HG02938 (cell line): ENCODE results near the gene ALS2CL.
"Not testable (repeated sequence)": the region's sequence is repeated elsewhere in the genome, so short reads cannot be mapped to it uniquely, and the experiment has no call there.

ENCODE experiments used
- ATAC-seq: cut with Tn5 transposase; IDR thresholded peaks from one replicate; pipeline ENCODE4 v1.9.1; 2021; ENCODE audit warnings: mild to moderate bottlenecking, moderate library complexity; ENCODE audit not compliant: unreplicated experiment

The ALS2CL gene

DNA sequence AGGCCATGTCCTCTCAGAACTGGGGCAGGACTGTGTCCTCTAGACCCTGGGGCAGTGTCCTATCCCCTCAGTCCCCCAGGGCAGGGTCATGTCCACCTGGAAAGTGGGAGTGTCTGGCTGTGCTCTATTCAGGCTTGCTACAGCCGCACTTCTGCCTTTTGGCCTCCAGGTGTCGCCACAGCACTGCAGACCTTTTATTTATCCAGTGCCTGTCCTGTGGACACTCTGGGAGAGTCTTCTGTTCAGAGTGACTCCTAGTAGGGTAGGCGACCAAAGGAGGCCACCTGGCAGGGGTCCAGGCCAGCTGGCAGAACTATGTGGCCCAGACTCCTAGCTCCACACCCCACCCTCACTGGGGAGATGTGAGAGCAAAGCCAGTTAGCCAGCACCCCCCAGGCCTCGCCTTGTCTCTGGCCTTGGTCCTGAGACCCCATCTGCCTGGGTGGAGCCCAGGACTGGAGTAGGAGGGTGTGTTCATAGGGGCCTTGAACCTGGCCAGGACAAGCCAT lies 11.6 kb upstream of the ALS2CL start:
- no peak for ATAC-seq

DNA sequence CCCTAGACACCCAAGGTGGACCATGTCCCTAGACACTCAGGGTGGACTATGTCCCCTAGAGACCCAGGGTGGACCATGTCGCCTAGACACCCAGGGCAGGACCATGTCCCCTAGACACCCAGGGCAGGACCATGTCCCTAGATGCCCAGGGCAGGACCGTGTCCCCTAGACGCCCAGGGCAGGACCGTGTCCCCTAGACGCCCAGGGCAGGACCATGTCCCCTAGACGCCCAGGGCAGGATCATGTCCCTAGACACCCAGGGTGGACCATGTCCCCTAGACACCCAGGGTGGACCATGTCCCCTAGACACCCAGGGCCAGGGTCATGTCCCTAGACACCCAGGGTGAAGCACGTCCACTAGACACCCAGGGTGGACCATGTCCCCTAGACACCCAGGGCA lies 10.9 kb upstream of the ALS2CL start:
- not testable (repeated sequence) for ATAC-seq

DNA sequence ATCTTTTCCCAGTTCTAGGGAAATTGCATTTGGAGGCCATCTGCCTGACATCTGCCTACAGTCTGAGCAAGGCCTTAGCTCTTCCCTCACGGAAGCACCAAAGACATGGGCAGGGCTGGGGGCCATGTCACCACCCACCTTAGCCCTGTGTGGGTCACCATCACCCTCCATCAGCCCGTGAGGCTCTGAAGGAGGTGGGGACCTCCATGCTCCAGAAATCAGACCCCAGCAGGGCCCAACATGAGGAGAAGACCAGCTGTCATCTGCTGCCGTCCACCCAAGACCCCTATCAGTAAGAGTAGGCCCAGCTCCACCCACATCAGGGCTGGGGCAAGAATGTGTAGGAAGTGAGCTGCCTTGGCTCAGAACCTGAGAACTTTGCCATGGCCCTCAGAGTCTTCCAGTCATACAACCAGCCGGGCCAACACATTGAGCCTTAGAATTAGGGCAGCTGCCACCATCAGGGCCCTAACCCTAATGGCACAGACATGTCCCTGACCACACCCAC lies 9.6 kb upstream of the ALS2CL start:
- no peak for ATAC-seq

DNA sequence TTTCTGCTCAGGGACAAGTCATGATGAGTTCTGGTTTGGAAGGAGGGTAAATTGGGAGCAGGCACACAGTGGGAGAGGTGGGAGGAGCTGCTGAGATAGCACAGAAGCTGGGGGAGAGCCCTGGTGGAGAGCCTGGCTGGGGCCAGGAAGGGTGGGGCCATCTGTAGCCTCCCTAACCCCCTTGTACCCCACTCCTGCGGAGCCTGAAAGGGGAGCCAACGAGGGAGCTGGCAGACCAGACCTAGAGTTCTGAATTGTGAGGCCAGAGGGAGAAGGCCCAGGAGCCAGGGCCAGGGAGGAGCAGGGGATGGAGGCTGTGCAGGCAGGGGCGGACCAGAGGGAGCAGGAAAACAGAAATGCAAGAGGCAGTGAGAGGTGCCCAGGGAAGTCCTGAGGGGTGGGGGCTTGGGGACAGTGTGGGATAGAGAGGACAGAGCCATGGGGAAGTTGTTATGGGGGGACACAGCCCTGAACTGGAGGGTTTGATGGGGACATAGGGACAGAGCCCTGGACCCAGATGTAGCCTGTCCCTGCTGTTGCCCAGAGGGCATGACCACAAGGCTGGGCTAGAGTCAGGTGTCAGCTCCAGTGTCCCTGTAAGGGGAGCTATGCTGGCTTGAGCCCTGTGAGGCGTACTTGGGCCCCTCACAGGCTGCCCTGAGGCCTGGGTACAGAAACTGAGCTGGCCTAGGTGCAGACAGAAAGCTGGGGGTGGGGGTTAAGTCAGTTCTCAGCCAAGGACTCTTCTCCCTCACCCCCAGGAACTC lies 8.9 kb upstream of the ALS2CL start:
- no peak for ATAC-seq

DNA sequence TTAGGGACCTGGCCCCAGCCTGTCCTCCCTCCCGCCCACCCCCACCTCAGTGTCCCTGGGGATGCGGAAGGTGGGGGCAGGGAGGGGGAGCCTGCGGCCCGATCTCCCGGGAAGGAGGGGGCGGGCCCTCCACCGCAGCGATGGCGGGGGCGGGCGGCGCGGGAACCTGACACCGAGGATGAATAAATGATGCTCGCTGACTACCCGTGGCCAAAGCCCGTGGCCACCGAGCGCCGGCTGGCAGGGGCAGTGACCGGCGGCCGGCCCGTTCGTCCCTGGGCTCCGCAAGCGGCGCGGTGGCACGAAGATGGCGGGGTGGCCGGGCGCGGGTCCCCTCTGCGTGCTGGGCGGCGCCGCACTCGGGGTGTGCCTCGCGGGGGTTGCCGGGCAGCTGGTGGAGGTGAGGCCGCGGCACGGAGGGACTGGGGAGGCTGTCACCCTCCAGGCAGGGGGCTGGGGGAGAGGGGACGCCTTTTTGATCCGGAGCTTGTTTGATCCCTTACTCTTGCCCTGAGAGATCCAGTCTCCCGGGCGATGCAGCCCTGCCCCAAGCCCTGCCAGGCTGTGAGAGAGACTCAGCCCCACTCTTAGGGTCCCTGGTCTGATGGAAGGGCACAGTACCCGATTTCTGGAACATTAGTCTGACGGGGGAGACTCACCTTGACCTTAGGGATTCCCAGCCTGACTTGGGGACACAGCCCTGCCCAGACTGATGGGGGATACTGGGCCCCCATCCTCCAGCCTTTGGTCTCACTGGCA lies 7.9 kb upstream of the ALS2CL start, which contains the start of gene TMIE:
Gene TMIE (plus strand): TSS at position 212 of the 759 bp plus-strand sequence. CDS start 96 bp downstream, at position 308.
- ATAC-seq, result no peak

DNA sequence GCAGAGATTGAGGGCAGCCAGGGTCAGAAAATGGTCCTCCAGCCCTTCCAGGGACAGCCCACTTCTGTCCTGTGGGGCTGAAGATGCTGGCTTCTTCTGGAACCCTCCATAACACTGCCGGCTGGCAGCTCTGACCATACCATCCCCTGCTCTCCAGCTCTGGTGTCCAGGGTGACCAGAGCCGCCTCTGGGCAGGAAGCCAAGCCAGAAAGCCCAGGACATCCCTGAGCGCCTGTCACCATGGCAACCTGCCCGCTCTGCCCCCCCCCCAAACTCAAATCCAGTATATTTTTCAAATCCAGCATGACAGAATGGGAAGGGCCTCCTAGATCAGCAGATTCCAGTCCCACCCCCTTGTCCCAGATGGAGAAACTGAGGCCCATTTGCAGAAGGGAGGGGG lies 7.3 kb upstream of the ALS2CL start:
- ATAC-seq, result no peak

DNA sequence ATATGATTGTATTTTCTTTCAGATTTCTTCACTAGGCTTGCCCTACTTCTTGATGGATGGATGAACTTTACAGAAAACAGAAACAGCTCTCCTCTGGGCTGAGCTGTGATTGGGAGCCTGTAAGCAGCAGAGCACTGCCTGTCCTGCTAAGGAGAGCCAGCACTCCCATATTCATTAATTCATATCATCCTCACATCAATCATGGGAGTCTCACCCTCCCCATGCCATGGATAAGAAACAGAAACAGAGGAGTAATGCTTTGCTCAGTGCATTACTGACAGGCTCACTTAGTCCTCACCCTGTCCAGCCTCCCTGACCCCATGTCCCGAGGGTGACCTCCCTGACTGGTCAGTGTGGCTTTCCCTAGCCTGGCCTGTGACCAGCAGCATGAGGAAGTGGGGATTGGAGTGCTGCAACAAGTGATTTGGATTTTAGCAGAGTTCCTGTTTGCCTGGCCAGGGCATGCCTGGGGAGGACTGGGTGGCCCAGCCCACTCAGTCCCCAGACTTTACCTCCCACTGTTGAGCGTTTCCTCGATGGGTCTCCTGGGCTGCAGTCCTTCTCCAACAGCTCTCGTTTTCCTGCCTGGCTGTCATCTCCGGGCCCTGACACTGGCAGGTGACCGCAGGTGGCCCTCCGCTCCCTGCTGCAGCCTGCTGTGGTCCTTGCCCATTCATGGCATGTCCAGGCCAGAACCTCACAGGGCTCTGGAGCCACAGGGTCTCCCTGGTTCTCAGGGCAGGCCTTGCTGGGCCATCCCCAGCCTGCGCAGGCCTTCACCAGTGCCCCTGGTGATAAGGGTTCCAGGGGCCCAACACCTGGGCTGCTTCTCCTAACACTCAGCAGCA lies 6.4 kb upstream of the ALS2CL start:
- ATAC-seq, result no peak

DNA sequence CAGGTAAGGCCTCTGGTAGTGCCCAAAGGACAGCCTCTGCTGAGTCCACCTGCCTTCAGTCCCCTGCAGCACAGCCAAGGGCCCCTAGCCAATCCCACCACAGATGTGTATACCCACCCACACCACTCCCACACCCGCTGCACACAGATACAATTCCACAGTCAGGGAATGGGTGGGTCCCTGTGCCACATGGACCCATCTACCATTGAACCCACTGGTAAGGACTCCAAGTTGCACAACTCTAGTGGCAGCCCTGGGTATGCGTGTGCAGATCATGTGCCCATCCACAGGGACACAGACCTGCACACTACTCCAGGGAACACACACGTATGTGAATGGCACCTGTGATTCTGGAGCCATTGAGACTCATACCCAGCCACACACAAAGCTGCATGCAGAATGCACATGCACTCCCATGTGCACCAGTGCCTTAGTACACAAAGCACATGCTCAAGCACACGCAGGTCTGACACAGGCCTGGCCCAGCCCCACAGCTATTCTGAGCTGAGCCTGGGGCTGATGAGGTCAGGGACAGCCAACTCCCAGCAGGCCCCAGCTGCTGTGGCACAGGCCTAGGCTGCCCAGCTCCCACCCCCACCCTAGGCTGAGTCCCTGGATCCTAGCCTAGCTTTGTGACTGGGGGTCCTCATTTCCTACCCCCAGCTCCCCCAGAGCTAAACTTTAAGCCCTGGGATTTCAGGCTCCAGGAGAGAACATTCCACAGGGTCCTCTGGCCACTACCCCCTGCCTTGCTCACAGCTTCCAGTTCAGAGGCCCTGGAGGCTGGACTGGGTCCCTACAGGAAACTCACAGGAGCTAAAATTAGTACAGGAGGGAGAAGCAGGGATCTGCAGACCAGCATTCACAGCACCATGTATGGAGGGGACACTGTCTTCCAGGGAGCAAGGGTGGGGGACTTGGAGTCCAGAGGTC lies 2.7 kb upstream of the ALS2CL start:
- ATAC-seq, result no peak

DNA sequence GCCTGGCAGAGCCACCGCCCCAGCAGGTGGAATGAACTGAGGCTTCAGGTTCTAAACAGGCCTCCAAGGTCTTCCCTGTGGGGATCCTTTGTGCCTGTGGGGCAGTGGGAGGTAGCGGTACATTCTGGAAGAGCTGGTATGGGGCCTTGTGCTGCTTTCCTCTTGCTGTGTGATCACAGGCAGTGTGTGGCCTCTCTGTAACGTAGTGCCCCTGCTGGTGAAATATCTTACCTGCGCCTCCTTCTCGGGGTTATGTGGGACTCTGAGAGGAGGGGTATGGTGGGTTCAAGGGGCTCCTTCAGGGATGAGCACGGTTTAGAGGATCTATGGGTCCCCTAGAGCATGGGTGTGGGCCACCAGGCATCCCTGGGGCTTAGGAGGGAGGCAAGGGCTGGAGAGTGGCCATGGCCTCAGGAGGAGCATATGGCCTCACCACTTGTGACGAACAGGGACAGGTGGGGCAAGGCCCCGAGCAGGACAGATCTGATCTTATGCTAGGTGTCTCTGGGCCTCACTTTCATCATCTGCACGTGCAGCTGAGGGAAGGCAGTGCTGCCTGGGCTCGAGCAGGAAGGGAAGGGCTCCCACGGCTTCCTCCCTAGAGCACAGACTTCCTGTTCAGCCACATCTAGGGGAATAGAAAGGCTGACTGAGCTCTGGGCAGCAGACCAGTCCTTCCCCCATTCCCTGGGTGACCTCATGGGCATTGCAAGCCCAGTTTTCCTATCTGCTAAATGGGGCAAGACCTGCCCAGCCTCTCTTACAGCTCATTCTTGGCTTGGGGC lies 1.9 kb upstream of the ALS2CL start:
- ATAC-seq, result no peak

DNA sequence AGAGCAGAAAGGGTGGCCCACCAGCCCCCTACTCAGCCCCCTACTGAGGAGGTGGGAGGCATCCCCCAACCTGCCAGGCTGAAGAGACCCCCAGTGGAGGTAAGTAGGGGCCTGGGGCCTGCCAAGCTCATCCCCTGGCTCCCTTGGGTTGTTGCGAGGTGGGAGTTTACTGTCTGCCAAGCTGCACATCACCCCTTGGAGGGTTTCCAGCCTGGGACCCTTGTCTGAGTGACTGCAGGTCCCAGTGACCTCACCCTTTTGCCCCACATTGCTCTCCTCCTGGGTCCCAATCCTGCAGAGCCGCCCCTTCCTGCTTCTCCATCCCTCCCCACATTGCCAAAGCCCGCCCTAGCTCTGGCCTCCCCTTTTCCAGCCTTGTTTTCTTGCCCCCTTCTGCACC lies 1.0 kb upstream of the ALS2CL start:
- ATAC-seq, result no peak

DNA sequence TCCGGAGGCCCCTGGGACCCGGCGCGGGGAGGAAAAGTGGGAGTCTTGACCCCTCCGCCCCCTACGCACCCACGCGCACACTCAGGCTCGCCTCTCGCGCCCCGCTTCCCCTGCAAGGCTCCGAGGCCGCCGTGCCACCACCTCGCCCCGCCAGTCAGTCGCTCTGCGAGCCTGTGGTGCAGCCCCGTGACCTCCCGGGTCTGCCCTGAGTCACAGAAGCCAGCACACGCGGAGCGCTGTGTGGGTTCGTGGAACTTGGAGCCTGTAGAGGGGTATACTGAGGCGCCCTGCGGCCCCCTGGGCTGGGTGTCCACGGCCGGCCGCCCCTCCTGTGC lies 380 bp upstream of the ALS2CL start:
- ATAC-seq, result no peak

DNA sequence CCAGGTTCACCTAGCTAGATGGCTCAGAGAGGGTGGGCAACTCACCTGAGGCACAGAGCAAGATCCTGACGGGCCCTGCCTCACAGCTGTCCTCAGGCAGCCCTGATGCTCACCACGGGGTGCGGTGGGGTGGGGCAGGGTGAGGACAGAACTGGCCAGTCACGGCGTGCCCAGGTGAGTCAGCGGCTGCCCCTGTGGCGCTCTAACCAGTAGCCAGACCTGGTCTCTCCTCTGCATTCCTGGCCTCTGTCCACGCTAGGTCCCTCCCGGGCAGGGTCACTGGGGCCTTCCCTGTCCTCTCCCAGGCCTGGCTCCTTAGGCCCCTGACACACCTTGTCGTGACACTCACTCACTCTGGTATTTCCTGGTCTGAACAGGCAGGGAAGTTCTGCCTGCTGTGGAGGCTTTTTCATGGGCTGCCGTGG lies 901 bp downstream of the ALS2CL start:
- ATAC-seq, result no peak

DNA sequence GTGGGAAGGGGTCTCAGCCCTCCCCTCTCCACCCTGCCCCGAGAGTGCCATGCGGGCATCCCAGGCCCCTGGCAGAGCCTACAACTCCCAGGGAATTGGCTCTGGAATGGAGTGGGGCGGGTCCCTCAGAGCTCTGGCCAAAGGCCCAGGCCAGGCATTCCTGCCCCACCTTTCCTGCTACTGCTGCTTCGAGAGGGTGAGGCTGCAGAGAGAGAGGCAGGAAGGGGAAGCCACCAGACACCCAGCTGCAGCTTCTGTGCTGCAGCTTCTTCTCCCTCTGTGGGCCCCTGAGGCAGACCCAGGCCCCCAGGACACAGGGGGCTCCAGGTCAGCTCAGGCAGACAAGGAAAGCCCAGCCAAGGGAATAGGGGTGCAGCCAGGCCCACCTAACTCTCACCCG lies 2.7 kb downstream of the ALS2CL start:
- ATAC-seq, result no peak

DNA sequence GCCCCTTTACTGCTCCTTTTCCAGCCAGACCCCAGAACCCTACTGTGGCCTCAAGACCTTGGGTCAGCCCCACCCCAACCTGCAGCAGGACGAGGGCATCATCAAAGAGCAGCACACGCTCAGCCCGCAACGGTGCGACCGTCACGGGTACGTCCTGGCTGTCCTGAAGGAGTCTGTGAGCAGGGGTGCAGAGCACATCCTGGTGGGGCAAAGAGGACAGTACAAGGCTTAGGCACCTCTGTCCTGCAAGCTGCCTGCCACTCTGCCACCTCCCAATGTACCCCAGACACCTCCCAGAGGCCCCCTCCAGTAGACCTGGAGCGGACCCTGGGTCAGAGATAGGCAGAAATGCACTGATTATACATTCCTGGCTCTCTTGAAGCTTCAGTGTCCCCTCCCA lies 8.0 kb downstream of the ALS2CL start:
- ATAC-seq, result no peak

DNA sequence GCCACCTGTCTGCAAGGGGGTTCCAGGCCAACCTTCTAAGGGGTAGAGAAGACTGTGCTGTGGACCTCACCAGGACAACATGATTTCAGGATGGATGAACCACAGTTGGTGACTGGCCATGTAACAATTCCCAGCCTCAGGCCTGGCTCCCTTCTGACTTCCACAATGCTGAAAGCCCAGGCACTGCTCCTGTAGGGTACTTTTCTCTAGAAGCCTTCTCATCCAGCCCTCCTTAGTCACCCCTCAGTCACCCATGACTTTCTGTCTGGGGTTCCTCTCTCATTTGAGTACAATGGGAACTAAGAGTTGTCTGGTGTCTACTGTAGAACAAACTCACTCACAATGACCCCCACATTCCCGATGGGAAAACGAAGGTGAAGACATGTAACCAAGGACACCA lies 8.6 kb downstream of the ALS2CL start:
- ATAC-seq, result no peak

DNA sequence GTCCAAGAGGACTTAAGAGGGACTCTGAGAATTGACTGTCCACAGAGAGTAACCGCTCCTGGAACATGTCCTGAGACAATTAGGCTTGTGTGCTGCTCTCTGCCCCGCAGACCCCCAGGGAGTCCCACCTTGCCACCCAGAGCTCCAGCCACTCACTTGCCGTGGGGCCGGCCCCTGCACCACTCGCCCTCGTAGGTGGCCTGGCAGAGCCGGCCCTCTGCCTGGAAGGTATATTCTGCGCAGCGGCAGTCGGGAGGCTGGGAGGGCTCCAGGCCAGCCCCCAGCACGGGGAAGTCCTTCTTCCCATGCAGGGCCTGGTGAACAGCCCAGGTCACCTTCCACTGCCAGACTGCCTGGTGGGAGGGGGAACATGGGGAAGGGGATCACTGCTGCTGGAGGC lies 10.5 kb downstream of the ALS2CL start:
- no peak for ATAC-seq

DNA sequence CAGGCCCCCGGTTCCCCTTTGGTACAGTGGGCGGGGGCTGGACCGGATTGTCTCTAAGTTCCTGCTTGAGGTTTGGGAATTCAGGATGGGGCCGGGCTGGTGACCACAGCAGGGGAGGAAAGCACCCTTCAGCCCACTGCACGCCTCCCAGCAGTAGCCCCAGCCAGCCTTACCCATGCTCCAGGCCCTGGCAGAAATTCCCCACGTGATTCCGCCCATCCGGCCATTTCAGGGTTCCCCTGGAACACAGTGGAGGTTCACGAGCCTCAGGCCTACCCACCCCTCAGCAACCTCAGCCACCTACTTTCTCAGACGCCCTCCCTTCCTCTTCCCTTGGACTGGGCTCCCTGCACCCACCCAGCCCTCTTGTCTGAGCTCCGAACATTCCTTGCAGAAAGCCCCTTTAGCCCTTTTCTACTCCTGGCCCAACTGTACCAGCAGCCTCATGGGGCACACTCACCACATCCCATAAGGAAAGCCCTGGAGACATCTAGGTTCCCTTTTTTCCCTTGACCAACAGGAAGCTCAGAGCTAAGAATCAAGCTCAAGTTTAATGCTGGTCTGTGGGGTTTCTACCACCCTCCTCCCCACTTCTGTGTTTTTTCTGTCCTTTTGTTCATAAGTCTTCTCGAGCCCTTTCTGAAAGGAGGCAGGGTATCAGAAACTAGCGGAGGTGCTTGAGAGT lies 11.5 kb downstream of the ALS2CL start:
- no peak for ATAC-seq

DNA sequence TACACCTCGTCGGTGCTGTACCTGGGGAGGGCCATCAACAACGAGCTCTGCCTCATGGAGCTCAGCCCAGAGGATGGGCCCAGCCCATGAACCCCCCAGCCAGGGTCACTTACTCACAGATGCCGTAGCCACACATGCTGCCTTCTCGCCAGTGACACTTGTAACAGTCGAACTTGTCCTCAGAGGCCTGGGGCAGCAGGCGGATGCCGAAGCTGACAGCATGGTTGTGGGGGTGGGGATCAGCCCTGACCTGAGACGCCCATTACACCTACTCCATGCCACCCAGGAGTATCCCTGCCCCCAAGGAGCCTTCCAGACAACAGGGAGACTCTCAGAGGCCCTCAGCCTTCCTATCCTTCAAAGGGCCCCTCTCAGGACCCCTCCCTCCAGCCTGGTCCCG lies 12.1 kb downstream of the ALS2CL start:
- no peak for ATAC-seq
